ENCODE measurements around the gene AUTS2.

Gene AUTS2

GRCh38 chr7:69961436-69961835 lies 363.2 kb downstream of the AUTS2 start:
- H2AFZ ChIP-seq (ENCODE audit: low read length), result no peak overlapping the region
- no peak overlapping the region for H3K9ac ChIP-seq (ENCODE audit: low read depth, low read length, poor library complexity, severe bottlenecking)
- no peaks in the 10 kb centered on the region for H3F3A ChIP-seq (ENCODE audit: low read depth)
- H3K27me3 ChIP-seq (ENCODE audit: insufficient read depth, low read length, poor library complexity, severe bottlenecking), result no peaks in the 10 kb centered on the region
- H3K9me3 ChIP-seq (ENCODE audit: insufficient read depth, low read depth, low read length), result no peaks in the 10 kb centered on the region
- H3K4me3 ChIP-seq (ENCODE audit: low read length, poor library complexity, severe bottlenecking), result no peak overlapping the region
- peaks cover 25% of the 10 kb centered on the region for H3K79me2 ChIP-seq (ENCODE audit: insufficient read depth, low read length)
- H3K36me3 ChIP-seq (ENCODE audit: insufficient read depth, low read length), result no peaks in the 10 kb centered on the region
- TF ChIP-seq EZH2phosphoT487 (IDR thresholded peaks at IDR 0.05; ENCODE audit: borderline replicate concordance) (no peak), CTCF (conservative IDR thresholded peaks at IDR 0.05; ENCODE audit: low read length) (no peak)
- H3K9me2 ChIP-seq (replicated peaks; ENCODE audit: low read depth, low read length), result no peaks in the 10 kb centered on the region
- no peak overlapping the region for H3K4me2 ChIP-seq (ENCODE audit: low read depth, low read length, poor library complexity, severe bottlenecking)
- H3K4me1 ChIP-seq (ENCODE audit: insufficient read depth, low read length, poor library complexity, severe bottlenecking), result peaks cover 27% of the 10 kb centered on the region
- H4K20me1 ChIP-seq (ENCODE audit: insufficient read depth, low read length, poor library complexity, severe bottlenecking), result peaks cover 12% of the 10 kb centered on the region

GRCh38 chr7:69962186-69963065 lies 364.2 kb downstream of the AUTS2 start:
- TF ChIP-seq EZH2phosphoT487 (IDR thresholded peaks at IDR 0.05; ENCODE audit: borderline replicate concordance), result no peak
- TF ChIP-seq CTCF (conservative IDR thresholded peaks at IDR 0.05; ENCODE audit: low read length), result no peak
- H3F3A ChIP-seq (ENCODE audit: low read depth), result no peaks in the 10 kb centered on the region
- peaks cover 25% of the 10 kb centered on the region for H3K79me2 ChIP-seq (ENCODE audit: insufficient read depth, low read length)
- H3K9me2 ChIP-seq (replicated peaks; ENCODE audit: low read depth, low read length), result no peaks in the 10 kb centered on the region
- H3K4me1 ChIP-seq (ENCODE audit: insufficient read depth, low read length, poor library complexity, severe bottlenecking), result peaks cover 27% of the 10 kb centered on the region
- no peaks in the 10 kb centered on the region for H3K9me3 ChIP-seq (ENCODE audit: insufficient read depth, low read depth, low read length)
- peak overlapping the region; percentile 15 for H3K9ac ChIP-seq (ENCODE audit: low read depth, low read length, poor library complexity, severe bottlenecking)
- H4K20me1 ChIP-seq (ENCODE audit: insufficient read depth, low read length, poor library complexity, severe bottlenecking), result peaks cover 12% of the 10 kb centered on the region
- no peak overlapping the region for H2AFZ ChIP-seq (ENCODE audit: low read length)
- H3K4me2 ChIP-seq (ENCODE audit: low read depth, low read length, poor library complexity, severe bottlenecking), result peak overlapping the region; percentile 45
- H3K4me3 ChIP-seq (ENCODE audit: low read length, poor library complexity, severe bottlenecking), result peak overlapping the region; percentile 10
- no peaks in the 10 kb centered on the region for H3K36me3 ChIP-seq (ENCODE audit: insufficient read depth, low read length)
- no peaks in the 10 kb centered on the region for H3K27me3 ChIP-seq (ENCODE audit: insufficient read depth, low read length, poor library complexity, severe bottlenecking)

DNA sequence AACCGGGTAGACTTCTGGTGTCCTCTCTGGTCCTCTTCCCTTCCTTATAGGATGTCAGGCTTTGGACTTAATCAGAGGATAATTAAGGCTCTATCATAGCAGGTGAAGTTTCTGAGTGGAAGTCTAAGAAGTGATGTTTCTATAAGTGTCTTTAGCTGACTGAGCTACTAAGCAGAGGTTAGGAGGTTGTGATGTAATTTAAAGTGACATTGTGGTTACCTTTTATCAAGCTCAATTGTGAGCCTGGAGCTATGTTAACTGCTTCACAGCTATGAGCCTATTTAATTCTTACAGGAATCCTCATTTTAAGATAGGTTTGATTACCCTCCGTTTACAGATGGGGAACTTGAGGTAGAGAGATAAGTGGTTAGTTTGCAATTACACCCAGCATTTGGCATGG lies 365.1 kb downstream of the AUTS2 start:
- Histone ChIP-seq H3K9ac (ENCODE audit: low read depth, low read length, poor library complexity, severe bottlenecking) (peak overlapping the region; percentile 15), H3F3A (ENCODE audit: low read depth) (no peaks in the 10 kb centered on the region)
- no peak for TF ChIP-seq EZH2phosphoT487 (IDR thresholded peaks at IDR 0.05; ENCODE audit: borderline replicate concordance)
- no peak for TF ChIP-seq CTCF (conservative IDR thresholded peaks at IDR 0.05; ENCODE audit: low read length)

More for the DNA sequence above, 365.1 kb downstream of the AUTS2 start:
- H3K4me3 ChIP-seq (ENCODE audit: low read length, poor library complexity, severe bottlenecking), result peak overlapping the region; percentile 10
- no peaks in the 10 kb centered on the region for H3K9me2 ChIP-seq (replicated peaks; ENCODE audit: low read depth, low read length)
- H3K79me2 ChIP-seq (ENCODE audit: insufficient read depth, low read length), result peaks cover 20% of the 10 kb centered on the region
- no peak overlapping the region for H2AFZ ChIP-seq (ENCODE audit: low read length)
- peaks cover 12% of the 10 kb centered on the region for H4K20me1 ChIP-seq (ENCODE audit: insufficient read depth, low read length, poor library complexity, severe bottlenecking)
- peaks cover 27% of the 10 kb centered on the region for H3K4me1 ChIP-seq (ENCODE audit: insufficient read depth, low read length, poor library complexity, severe bottlenecking)
- H3K4me2 ChIP-seq (ENCODE audit: low read depth, low read length, poor library complexity, severe bottlenecking), result peak overlapping the region; percentile 45
- H3K9me3 ChIP-seq (ENCODE audit: insufficient read depth, low read depth, low read length), result no peaks in the 10 kb centered on the region
- no peaks in the 10 kb centered on the region for H3K27me3 ChIP-seq (ENCODE audit: insufficient read depth, low read length, poor library complexity, severe bottlenecking)
- no peaks in the 10 kb centered on the region for H3K36me3 ChIP-seq (ENCODE audit: insufficient read depth, low read length)
